ENCODE measurements around the gene GAL.

DNA sequence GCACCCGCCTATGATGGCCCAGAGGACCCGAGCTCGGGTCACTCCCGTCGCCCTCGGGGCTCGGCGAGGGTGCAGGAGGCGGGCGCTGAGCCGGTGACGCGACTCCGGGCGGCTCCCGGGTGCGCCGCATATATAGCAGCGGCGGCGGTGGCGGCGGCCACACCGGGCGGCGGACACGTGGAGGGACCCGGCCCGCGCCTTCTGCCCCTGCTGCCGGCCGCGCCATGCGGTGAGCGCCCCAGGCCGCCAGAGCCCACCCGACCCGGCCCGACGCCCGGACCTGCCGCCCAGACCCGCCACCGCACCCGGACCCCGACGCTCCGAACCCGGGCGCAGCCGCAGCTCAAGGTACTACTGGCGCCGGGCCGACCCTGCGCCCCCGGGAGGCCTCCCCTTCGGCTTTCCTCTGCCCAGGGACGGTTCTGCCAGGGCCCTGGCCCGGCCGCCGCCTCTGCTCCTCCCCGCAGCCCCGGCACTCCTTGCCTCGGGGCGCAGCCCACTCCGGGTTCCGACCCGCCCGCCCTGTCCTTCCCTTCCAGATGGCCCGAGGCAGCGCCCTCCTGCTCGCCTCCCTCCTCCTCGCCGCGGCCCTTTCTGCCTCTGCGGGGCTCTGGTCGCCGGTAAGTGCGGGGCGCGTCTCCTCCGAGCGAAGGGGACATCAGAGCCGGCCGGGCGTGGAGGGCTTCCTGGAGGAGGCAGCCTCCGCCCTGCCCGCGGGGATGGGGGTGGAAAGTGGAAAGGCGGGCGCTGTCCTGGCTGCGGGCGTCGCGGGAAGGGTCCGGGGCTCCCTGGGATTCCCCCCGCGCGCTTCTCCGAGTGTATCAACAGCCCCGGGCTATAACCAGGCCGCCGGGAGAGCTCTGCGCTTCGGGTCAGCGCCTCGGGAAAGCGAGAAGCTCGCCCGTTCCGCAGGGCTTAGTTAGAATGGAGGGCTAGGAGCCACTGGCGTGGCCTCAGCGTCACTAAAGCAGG, at the start of gene GAL:
- no peak for TF ChIP-seq EP300 (IDR thresholded peaks at IDR 0.05)
- TF ChIP-seq CTCF (IDR thresholded peaks at IDR 0.05) = no peak

Measured in gastroesophageal sphincter (tissue), 3 donors.